CD14-positive monocyte (primary cell): Measurements from ENCODE around the gene CABP1. TPM values are rescaled to one million over a fixed set of nuclear protein-coding genes. Genes with fewer than 3 reads are reported as not detected.

ENCODE experiments used
- DNase-seq, 3 donors: peaks; one replicate each; pipeline ENCODE4 v3.0.0-alpha.2; 2011 to 2022
- H2AFZ ChIP-seq: 2 replicates; pipeline ENCODE4 v1.6.0; 2012; ENCODE audit warnings: mild to moderate bottlenecking, low read depth, low read length, inconsistent platforms; ENCODE audit not compliant: insufficient read depth, poor library complexity, severe bottlenecking
- H3K27ac ChIP-seq, 2 donors: 1 replicate in 1 of 2; 2 replicates in 1 of 2; pipeline ENCODE4 v1.5.1; 2012 to 2013; ENCODE audit warnings: low read length in 2 of 2, control low read depth in 1 of 2, inconsistent platforms in 1 of 2, low read depth in 1 of 2, mild to moderate bottlenecking in 1 of 2
- H3K27me3 ChIP-seq, 2 donors: one replicate each; pipeline versions ENCODE4 v1.6.0 to v1.6.1; 2011 to 2013; ENCODE audit warnings: low read length in 2 of 2; ENCODE audit not compliant: control insufficient read depth in 2 of 2, insufficient read depth in 2 of 2
- H3K36me3 ChIP-seq, 2 donors: replicated peaks in 1 of 2; 1 replicate in 1 of 2; 2 replicates in 1 of 2; pipeline versions ENCODE4 v1.5.1 to v1.6.1; 2012 to 2013; ENCODE audit warnings: low read length in 2 of 2, control low read depth in 1 of 2, inconsistent platforms in 1 of 2, mild to moderate bottlenecking in 1 of 2; ENCODE audit not compliant: insufficient read depth in 2 of 2, control insufficient read depth in 1 of 2
- H3K4me1 ChIP-seq, 2 donors: 1 replicate in 1 of 2; 2 replicates in 1 of 2; pipeline versions ENCODE4 v1.5.1 to v1.6.1; 2012 to 2013; ENCODE audit warnings: low read length in 2 of 2, control low read depth in 1 of 2, inconsistent platforms in 1 of 2, mild to moderate bottlenecking in 1 of 2, moderate library complexity in 1 of 2; ENCODE audit not compliant: insufficient read depth in 2 of 2, control insufficient read depth in 1 of 2
- H3K4me2 ChIP-seq: replicated peaks from 2 replicates; pipeline ENCODE3; 2012; ENCODE audit warnings: low read length, moderate library complexity, mild to moderate bottlenecking; ENCODE audit not compliant: poor library complexity, severe bottlenecking; ENCODE audit errors: extremely low read depth
- H3K4me3 ChIP-seq, 3 experiments: fragments of 200-600 bp in 1 of 3; sonication (generic) in 1 of 3; replicated peaks in 1 of 3; 1 replicate in 2 of 3; 2 replicates in 1 of 3; pipeline ENCODE4 v1.5.1; 2011 to 2013; ENCODE audit warnings: low read length in 3 of 3, mild to moderate bottlenecking in 3 of 3, control low read depth in 2 of 3, low read depth in 2 of 3, inconsistent platforms in 1 of 3, moderate library complexity in 1 of 3
- H3K79me2 ChIP-seq: 2 replicates; pipeline ENCODE4 v1.6.0; 2012; ENCODE audit warnings: mild to moderate bottlenecking, control low read depth, inconsistent platforms, low read length, moderate library complexity; ENCODE audit not compliant: insufficient read depth
- H3K9ac ChIP-seq: 2 replicates; pipeline ENCODE4 v1.6.0; 2017; ENCODE audit warnings: low read length, mild to moderate bottlenecking; ENCODE audit not compliant: insufficient read depth, poor library complexity, severe bottlenecking
- H3K9me3 ChIP-seq, 2 donors: replicated peaks in 1 of 2; 1 replicate in 1 of 2; 2 replicates in 1 of 2; pipeline versions ENCODE4 v1.5.1 to v1.6.1; 2012 to 2013; ENCODE audit warnings: low read length in 2 of 2, control low read depth in 1 of 2; ENCODE audit not compliant: control insufficient read depth in 1 of 2, insufficient read depth in 1 of 2
- H4K20me1 ChIP-seq: 2 replicates; pipeline ENCODE4 v1.6.0; 2012; ENCODE audit warnings: mild to moderate bottlenecking, low read length, control low read depth, moderate library complexity; ENCODE audit not compliant: insufficient read depth
- H3K27ac Mint-ChIP-seq, 7 donors: one replicate each; pipeline ENCODE4 v1.8.0; 2020; ENCODE audit warnings: mild to moderate bottlenecking in 7 of 7, mixed read lengths in 7 of 7, moderate library complexity in 6 of 7, inconsistent platforms in 2 of 7
- H3K27me3 Mint-ChIP-seq, 3 donors: one replicate each; pipeline ENCODE4 v1.8.0; 2021 to 2022; ENCODE audit warnings: low read depth in 3 of 3, mild to moderate bottlenecking in 3 of 3, mixed read lengths in 3 of 3, moderate library complexity in 3 of 3, inconsistent platforms in 1 of 3
- H3K36me3 Mint-ChIP-seq, 2 donors: one replicate each; pipeline ENCODE4 v1.8.0; 2020; ENCODE audit warnings: mixed read lengths in 2 of 2, inconsistent platforms in 1 of 2, mild to moderate bottlenecking in 1 of 2
- H3K4me1 Mint-ChIP-seq: one replicate; pipeline ENCODE4 v1.8.0; 2020; ENCODE audit warnings: mild to moderate bottlenecking, mixed read lengths
- H3K4me3 Mint-ChIP-seq, 2 donors: one replicate each; pipeline ENCODE4 v1.8.0; 2020; ENCODE audit warnings: mild to moderate bottlenecking in 2 of 2, mixed read lengths in 2 of 2, moderate library complexity in 1 of 2
- H3K9me3 Mint-ChIP-seq, 7 donors: one replicate each; pipeline ENCODE4 v1.8.0; 2020 to 2022; ENCODE audit warnings: mixed read lengths in 7 of 7, mild to moderate bottlenecking in 6 of 7, moderate library complexity in 6 of 7, inconsistent platforms in 2 of 7
- WGBS: methylation state at CpG from one replicate; pipeline ENCODE4 v1.1.5; 2013; ENCODE audit warnings: missing lambda C conversion rate; ENCODE audit not compliant: insufficient coverage; 5-methylcytosine and 5-hydroxymethylcytosine counted together
- intact Hi-C, 2 donors: fragments of 100-400 bp; cut with micrococcal nuclease; formaldehyde crosslinking; loops; one replicate each; pipeline versions ENCODE4 v1.15.0 to v1.15.1; 2023
- polyA plus RNA-seq, 3 donors: library from polyadenylated mRNA; depleted of rRNA in 1 of 3; unstranded in 2 of 3; stranded (reverse) in 1 of 3; fragments of 300-500 nt in 2 of 3; fragments of >200 nt in 1 of 3; fragmentation: Illumina TruSeq in 2 of 3; gene quantifications; 1 replicate in 2 of 3; 2 replicates in 1 of 3; pipeline ENCODE4 v1.2.3, GENCODE V29; 2012 to 2021
- TF ChIP-seq, protein P1 (sequence below): fragments of 200-600 bp; IDR thresholded peaks from one replicate; pipeline ENCODE4 v1.8.0; 2022; ENCODE audit warnings: antibody characterized with exemption, mild to moderate bottlenecking

The CABP1 gene
- polyA plus RNA-seq, 3 donors: 0.19 to 0.43 TPM; not detected in 1

DNA sequence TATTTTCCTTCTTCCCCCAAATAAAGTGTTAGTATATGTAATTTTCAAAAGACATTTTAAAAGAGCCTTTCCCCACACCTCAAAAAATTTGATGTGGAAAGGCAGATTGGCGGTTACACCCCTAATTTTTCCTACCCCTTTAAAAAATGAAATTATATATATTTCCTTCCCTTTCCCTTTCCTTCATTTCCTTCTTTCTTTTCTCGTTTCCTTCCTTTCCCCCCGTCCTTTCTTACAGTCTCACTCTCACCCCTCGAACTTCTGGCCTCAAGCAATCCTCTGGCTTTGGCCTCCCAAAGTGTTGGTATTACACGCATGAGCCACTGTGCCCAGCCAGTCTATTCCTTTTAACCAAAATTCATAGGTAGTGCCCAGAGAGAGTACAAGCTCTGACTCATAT is 65.6 kb downstream of the CABP1 start:
- intact Hi-C loops: no loop called here
- Mint-ChIP-seq H3K4me1 (peaks cover 5% of the 10 kb centered on the region), H3K27ac (peak overlapping the region in 2 of 7 donors; percentile 50 to 54), H3K4me3 (no peak overlapping the region), H3K36me3 (peaks cover 33 to 37% of the 10 kb centered on the region in 2 donors), H3K9me3 (no peaks in the 10 kb centered on the region), H3K27me3 (peaks cover 0 to 1% (median 0%) of the 10 kb centered on the region in 3 donors)
- Histone ChIP-seq H3K4me3 (no peak overlapping the region), H3K27me3 (no peaks in the 10 kb centered on the region), H4K20me1 (peaks cover 4% of the 10 kb centered on the region), H3K9me3 (no peaks in the 10 kb centered on the region), H3K27ac (no peak overlapping the region), H3K79me2 (peaks cover 7% of the 10 kb centered on the region), H3K4me1 (peaks cover 9 to 11% of the 10 kb centered on the region in 2 donors), H3K9ac (no peak overlapping the region), H3K4me2 (no peak overlapping the region), H3K36me3 (peaks cover 16 to 41% of the 10 kb centered on the region in 2 donors), H2AFZ (no peak overlapping the region)
- 55% methylated on average over 4 of the region's 5 CpGs for WGBS
- TF ChIP-seq, protein P1, sequence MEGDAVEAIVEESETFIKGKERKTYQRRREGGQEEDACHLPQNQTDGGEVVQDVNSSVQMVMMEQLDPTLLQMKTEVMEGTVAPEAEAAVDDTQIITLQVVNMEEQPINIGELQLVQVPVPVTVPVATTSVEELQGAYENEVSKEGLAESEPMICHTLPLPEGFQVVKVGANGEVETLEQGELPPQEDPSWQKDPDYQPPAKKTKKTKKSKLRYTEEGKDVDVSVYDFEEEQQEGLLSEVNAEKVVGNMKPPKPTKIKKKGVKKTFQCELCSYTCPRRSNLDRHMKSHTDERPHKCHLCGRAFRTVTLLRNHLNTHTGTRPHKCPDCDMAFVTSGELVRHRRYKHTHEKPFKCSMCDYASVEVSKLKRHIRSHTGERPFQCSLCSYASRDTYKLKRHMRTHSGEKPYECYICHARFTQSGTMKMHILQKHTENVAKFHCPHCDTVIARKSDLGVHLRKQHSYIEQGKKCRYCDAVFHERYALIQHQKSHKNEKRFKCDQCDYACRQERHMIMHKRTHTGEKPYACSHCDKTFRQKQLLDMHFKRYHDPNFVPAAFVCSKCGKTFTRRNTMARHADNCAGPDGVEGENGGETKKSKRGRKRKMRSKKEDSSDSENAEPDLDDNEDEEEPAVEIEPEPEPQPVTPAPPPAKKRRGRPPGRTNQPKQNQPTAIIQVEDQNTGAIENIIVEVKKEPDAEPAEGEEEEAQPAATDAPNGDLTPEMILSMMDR: no peak
- no peak for DNase-seq

DNA sequence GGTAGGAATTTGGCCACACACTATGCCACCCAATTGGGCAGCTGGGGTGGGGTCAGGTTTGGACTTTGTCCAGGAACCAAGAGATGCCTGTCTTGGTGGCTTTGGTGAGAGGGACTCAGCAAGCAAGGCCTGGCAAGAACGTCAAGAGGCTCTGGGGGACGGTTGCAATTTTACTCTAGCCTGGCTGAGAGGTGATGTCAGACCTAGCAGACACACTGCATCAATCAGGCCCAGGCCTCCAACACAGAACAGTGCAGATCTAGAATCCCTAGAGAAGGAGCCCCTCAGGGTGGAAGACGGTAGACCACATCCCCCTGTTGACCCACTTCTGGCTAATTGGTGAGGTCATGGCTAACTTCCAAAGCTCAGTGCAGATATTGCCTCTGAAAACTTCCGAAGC is 68.2 kb downstream of the CABP1 start:
- Histone ChIP-seq H4K20me1 (peaks cover 4% of the 10 kb centered on the region), H3K27me3 (no peaks in the 10 kb centered on the region), H3K9me3 (no peaks in the 10 kb centered on the region), H3K79me2 (peaks cover 31% of the 10 kb centered on the region), H3K4me2 (no peak overlapping the region), H2AFZ (no peak overlapping the region), H3K36me3 (peaks cover 2 to 20% of the 10 kb centered on the region in 2 donors), H3K4me3 (no peak overlapping the region), H3K27ac (no peak overlapping the region), H3K9ac (no peak overlapping the region), H3K4me1 (peaks cover 19 to 22% of the 10 kb centered on the region in 2 donors)
- H3K4me3 Mint-ChIP-seq: no peak overlapping the region
- no peak for DNase-seq
- H3K36me3 Mint-ChIP-seq: peaks cover 19 to 20% of the 10 kb centered on the region in 2 donors
- H3K9me3 Mint-ChIP-seq: no peaks in the 10 kb centered on the region
- intact Hi-C loops: no loop called here
- peak overlapping the region in 2 of 7 donors; percentile 52 to 62 for H3K27ac Mint-ChIP-seq
- peaks cover 0 to 1% (median 0%) of the 10 kb centered on the region in 3 donors for H3K27me3 Mint-ChIP-seq
- 83% methylated on average over 1 of the region's 4 CpGs for WGBS
- TF ChIP-seq, protein P1: no peak
- peaks cover 18% of the 10 kb centered on the region for H3K4me1 Mint-ChIP-seq
